IMR-90 (cell line): Measurements from ENCODE around the gene TAS2R30. TPM values are rescaled to one million over a fixed set of nuclear protein-coding genes. Genes with fewer than 3 reads are reported as not detected.

ENCODE experiments used
- ATAC-seq: fragments of 200-7000 bp; cut with Tn5 transposase; 2 replicates; pipeline ENCODE4 v1.9.1; 2020; ENCODE audit warnings: low read depth, mild to moderate bottlenecking, moderate library complexity
- BruUV-seq: library from RNA; stranded (reverse); fragments of 400-500 nt; replicated peaks from 2 replicates; lab custom pipeline; 2021; lab: Mats Ljungman, UMichigan
- CTCF ChIA-PET: fragments of 300-600 bp; formaldehyde crosslinking; extraction: SDS; loops from one replicate; lab custom pipeline; 2021; ENCODE audit warnings: antibody characterized with exemption; lab: Yijun Ruan, JAX
- POLR2A ChIA-PET: fragments of 300-600 bp; sonication (Branson Sonifier 250); formaldehyde crosslinking; loops from one replicate; lab custom pipeline; 2022; ENCODE audit warnings: antibody characterized with exemption; ENCODE audit not compliant: unreplicated experiment; lab: Charles Lee
- DNase-seq: peaks from one replicate; pipeline ENCODE4 v3.0.0; 2013
- H2AFZ ChIP-seq: replicated peaks from 2 replicates; pipeline ENCODE3; 2013; ENCODE audit warnings: low read length, mild to moderate bottlenecking; ENCODE audit not compliant: poor library complexity
- H2AK5ac ChIP-seq: 2 replicates; pipeline ENCODE4 v1.6.1; 2013; ENCODE audit warnings: low read depth, low read length, inconsistent platforms
- H2AK9ac ChIP-seq: replicated peaks from 2 replicates; pipeline ENCODE3; 2013; ENCODE audit warnings: mild to moderate bottlenecking, low read depth, low read length, moderate library complexity; ENCODE audit not compliant: poor library complexity
- H2BK120ac ChIP-seq: 2 replicates; pipeline ENCODE4 v1.6.1; 2013; ENCODE audit warnings: low read depth, low read length, inconsistent platforms
- H2BK15ac ChIP-seq: 3 replicates; pipeline ENCODE4 v1.6.1; 2013; ENCODE audit warnings: low read depth, low read length, inconsistent platforms
- H2BK20ac ChIP-seq: 2 replicates; pipeline ENCODE4 v1.6.1; 2013; ENCODE audit warnings: low read depth, mild to moderate bottlenecking, inconsistent platforms, low read length, moderate library complexity
- H2BK5ac ChIP-seq: 2 replicates; pipeline ENCODE4 v1.6.1; 2013; ENCODE audit warnings: mild to moderate bottlenecking, low read depth, low read length, inconsistent platforms; ENCODE audit not compliant: poor library complexity, severe bottlenecking
- H3K14ac ChIP-seq: replicated peaks from 2 replicates; pipeline ENCODE4 v1.6.1; 2013; ENCODE audit warnings: low read depth, low read length, inconsistent platforms
- H3K18ac ChIP-seq: 2 replicates; pipeline ENCODE4 v1.6.1; 2013; ENCODE audit warnings: low read depth, low read length, control low read depth
- H3K23ac ChIP-seq: 2 replicates; pipeline ENCODE4 v1.6.1; 2013; ENCODE audit warnings: low read depth, low read length, inconsistent platforms
- H3K27ac ChIP-seq: 2 replicates; pipeline ENCODE4 v1.5.1; 2013; ENCODE audit warnings: mild to moderate bottlenecking, control low read depth, low read length; ENCODE audit not compliant: insufficient read depth
- H3K27me3 ChIP-seq: 2 replicates; pipeline ENCODE4 v1.6.1; 2013; ENCODE audit warnings: low read length; ENCODE audit not compliant: control insufficient read depth, insufficient read depth
- H3K36me3 ChIP-seq: 2 replicates; pipeline ENCODE4 v1.6.1; 2013; ENCODE audit warnings: low read length, mixed read lengths; ENCODE audit not compliant: control insufficient read depth, insufficient read depth
- H3K4ac ChIP-seq: 2 replicates; pipeline ENCODE4 v1.6.1; 2013; ENCODE audit warnings: low read depth, low read length, inconsistent platforms
- H3K4me1 ChIP-seq: 2 replicates; pipeline ENCODE4 v1.6.1; 2013; ENCODE audit warnings: low read length, mixed read lengths; ENCODE audit not compliant: control insufficient read depth, insufficient read depth
- H3K4me2 ChIP-seq: 2 replicates; pipeline ENCODE4 v1.6.1; 2013; ENCODE audit warnings: low read depth, mild to moderate bottlenecking, control low read depth, low read length, moderate library complexity
- H3K4me3 ChIP-seq: 2 replicates; pipeline ENCODE4 v1.5.1; 2013; ENCODE audit warnings: low read depth, mild to moderate bottlenecking, control low read depth, low read length, moderate library complexity; ENCODE audit not compliant: insufficient read depth
- H3K56ac ChIP-seq: 2 replicates; pipeline ENCODE4 v1.6.1; 2013; ENCODE audit warnings: low read length, inconsistent platforms; ENCODE audit not compliant: insufficient read depth; ENCODE audit errors: extremely low read depth
- H3K79me1 ChIP-seq, 2 experiments: 2 replicates each; pipeline ENCODE4 v1.6.1; 2013; ENCODE audit warnings: low read length in 2 of 2, inconsistent platforms in 1 of 2, low read depth in 1 of 2
- H3K9ac ChIP-seq: 2 replicates; pipeline ENCODE4 v1.6.1; 2013; ENCODE audit warnings: low read depth, low read length, control low read depth
- H3K9me1 ChIP-seq: 2 replicates; pipeline ENCODE4 v1.6.1; 2013; ENCODE audit warnings: low read length, inconsistent platforms; ENCODE audit not compliant: insufficient read depth
- H3K9me3 ChIP-seq: 2 replicates; pipeline ENCODE4 v1.6.1; 2013; ENCODE audit warnings: low read length; ENCODE audit not compliant: control insufficient read depth, insufficient read depth
- H4K20me1 ChIP-seq: 2 replicates; pipeline ENCODE4 v1.6.1; 2013; ENCODE audit warnings: low read length, inconsistent platforms; ENCODE audit not compliant: insufficient read depth
- H4K5ac ChIP-seq: 2 replicates; pipeline ENCODE4 v1.6.1; 2013; ENCODE audit warnings: mild to moderate bottlenecking, low read depth, low read length, control low read depth
- H4K8ac ChIP-seq, 2 experiments: 2 replicates each; pipeline ENCODE4 v1.6.1; 2013; ENCODE audit warnings: low read depth in 2 of 2, low read length in 2 of 2, control low read depth in 1 of 2, inconsistent platforms in 1 of 2
- H4K91ac ChIP-seq: 2 replicates; pipeline ENCODE4 v1.6.1; 2013; ENCODE audit warnings: low read depth, low read length, inconsistent platforms; ENCODE audit not compliant: insufficient read depth
- CHD1 ChIP-seq: IDR thresholded peaks from 2 replicates; pipeline ENCODE4 v1.6.1; 2012; ENCODE audit warnings: low read depth, low read length, improper control_type of control experiment
- MAFK ChIP-seq: IDR thresholded peaks from 2 replicates; pipeline ENCODE4 v1.6.1; 2012; ENCODE audit warnings: low read depth, low read length, improper control_type of control experiment
- MXI1 ChIP-seq: IDR thresholded peaks from 2 replicates; pipeline ENCODE4 v1.6.1; 2012; ENCODE audit warnings: low read depth, mild to moderate bottlenecking, low read length, moderate library complexity, borderline replicate concordance
- NFE2L2 ChIP-seq: fragments of 150-350 bp; IDR thresholded peaks from 2 replicates; pipeline ENCODE4 v1.6.1; 2016; ENCODE audit warnings: low read depth, mild to moderate bottlenecking, low read length
- POLR2A ChIP-seq: IDR thresholded peaks from 2 replicates; pipeline ENCODE4 v1.6.1; 2012; ENCODE audit warnings: mild to moderate bottlenecking, low read depth, low read length
- RAD21 ChIP-seq: IDR thresholded peaks from 2 replicates; pipeline ENCODE4 v1.6.1; 2012; ENCODE audit warnings: low read length, improper control_type of control experiment
- RCOR1 ChIP-seq: IDR thresholded peaks from 2 replicates; pipeline ENCODE4 v1.6.1; 2012; ENCODE audit warnings: mild to moderate bottlenecking, low read length, improper control_type of control experiment; ENCODE audit not compliant: insufficient replicate concordance
- RFX5 ChIP-seq: IDR thresholded peaks from 2 replicates; pipeline ENCODE4 v1.8.0; 2012; ENCODE audit warnings: low read depth, mild to moderate bottlenecking, low read length, moderate library complexity
- SMC3 ChIP-seq: fragments of 150-350 bp; IDR thresholded peaks from 2 replicates; pipeline ENCODE4 v1.6.1; 2016; ENCODE audit warnings: low read depth, mild to moderate bottlenecking, antibody characterized with exemption, low read length, moderate library complexity
- USF2 ChIP-seq: fragments of 150-350 bp; IDR thresholded peaks from 2 replicates; pipeline ENCODE4 v1.6.1; 2017; ENCODE audit warnings: mild to moderate bottlenecking, antibody characterized with exemption, low read length, low read depth
- WGBS, 2 experiments: methylation state at CpG; one replicate each; pipeline versions ENCODE4 v1.1.5 to v1.1.7; 2013; ENCODE audit warnings: missing lambda C conversion rate in 2 of 2; ENCODE audit not compliant: insufficient read length in 1 of 2; ENCODE audit errors: extremely low coverage in 2 of 2; 5-methylcytosine and 5-hydroxymethylcytosine counted together
- dilution Hi-C: fragments of 300-500 bp; cut with HindIII; formaldehyde crosslinking; loops from one replicate; pipeline ENCODE4 v1.14.3; 2018; ENCODE audit warnings: low sequenced_read_pairs; ENCODE audit not compliant: unreplicated experiment
- in situ Hi-C: fragments of 300-500 bp; cut with MboI; formaldehyde crosslinking; loops from 3 replicates; pipeline ENCODE4 v1.14.3; 2019; ENCODE audit warnings: low sequenced_read_pairs, inconsistent platforms, mixed read lengths
- intact Hi-C: fragments of 100-400 bp; cut with micrococcal nuclease; formaldehyde crosslinking; loops from 2 replicates; pipeline ENCODE4 v1.10.0; 2022
- polyA plus RNA-seq, 3 experiments: library from polyadenylated mRNA; depleted of rRNA; stranded (reverse); fragments of >200 nt; gene quantifications; 2 replicates each; pipeline ENCODE4 v1.2.3, GENCODE V29; 2012; ENCODE audit warnings: low replicate concordance in 1 of 3
- total RNA-seq: library from RNA; depleted of rRNA; stranded (reverse); fragments of >200 nt; gene quantifications from 2 replicates; pipeline ENCODE4 v1.2.3, GENCODE V29; 2012

Gene TAS2R30
- total and polyA plus RNA-seq, 2 of the 4 experiments (the other 2 are of a cell fraction): 0.03 to 5.0 TPM

- no TSS peak for BruUV-seq
- WGBS, 2 experiments: no CpG with 5 or more reads among the region's 1 CpG
- H3K23ac ChIP-seq: no peak overlapping the region
- no peak overlapping the region for H2BK5ac ChIP-seq
- ChIA-PET POLR2A (no interaction called here), CTCF (no interaction called here)
- no peak overlapping the region for H3K14ac ChIP-seq
- ATAC-seq (no peak), DNase-seq (no peak)
- no peaks in the 10 kb centered on the region for H3K27me3 ChIP-seq
- no peak overlapping the region for H4K91ac ChIP-seq
- H2AFZ ChIP-seq: no peak overlapping the region
- no peaks in the 10 kb centered on the region for H3K4me1 ChIP-seq
- no peak overlapping the region for H3K9ac ChIP-seq
- TF ChIP-seq MAFK: no peak
- no peak for TF ChIP-seq SMC3
- TF ChIP-seq MXI1: no peak
- no peak for TF ChIP-seq RAD21
- no peak for TF ChIP-seq POLR2A
- TF ChIP-seq RFX5: no peak
- TF ChIP-seq NFE2L2: no peak
- no peak for TF ChIP-seq USF2
- TF ChIP-seq RCOR1: no peak
- TF ChIP-seq CHD1: no peak
- H2AK5ac ChIP-seq: no peak overlapping the region
- peaks cover 18 to 19% of the 10 kb centered on the region in 2 experiments for H3K79me1 ChIP-seq
- no peak overlapping the region for H3K18ac ChIP-seq
- H3K9me1 ChIP-seq: no peaks in the 10 kb centered on the region
- H4K20me1 ChIP-seq: no peaks in the 10 kb centered on the region
- dilution Hi-C loops (no loop called here), intact Hi-C loops (no loop called here), in situ Hi-C loops (no loop called here)
- no peak overlapping the region for H3K4me3 ChIP-seq
- no peaks in the 10 kb centered on the region for H3K36me3 ChIP-seq
- no peaks in the 10 kb centered on the region for H3K9me3 ChIP-seq
- no peak overlapping the region for H2AK9ac ChIP-seq
- no peak overlapping the region for H4K8ac ChIP-seq
- H3K56ac ChIP-seq: no peak overlapping the region
- no peak overlapping the region for H2BK15ac ChIP-seq
- no peak overlapping the region for H3K27ac ChIP-seq
- H4K5ac ChIP-seq: no peak overlapping the region
- no peak overlapping the region for H3K4me2 ChIP-seq
- no peak overlapping the region for H2BK120ac ChIP-seq
- H3K4ac ChIP-seq: no peak overlapping the region
- no peak overlapping the region for H2BK20ac ChIP-seq
These were observed 26.7 kb downstream of the TAS2R30 start for GRCh38 chr12:11107719-11108118.
